Prostate gland (tissue), 2 donors: ENCODE data around the gene CIP2A.

Experiments
- CTCF ChIP-seq, 4 experiments: fragments of 200-600 bp in 2 of 4; fragments of 450-650 bp in 2 of 4; sonication (generic) in 2 of 4; IDR thresholded peaks; 1 replicate in 3 of 4; 2 replicates in 1 of 4; pipeline ENCODE4 v1.5.1; 2016 to 2019; ENCODE audit warnings: antibody characterized with exemption in 4 of 4, mild to moderate bottlenecking in 2 of 4, moderate library complexity in 2 of 4
- POLR2AphosphoS5 ChIP-seq: sonication (generic); formaldehyde crosslinking; IDR thresholded peaks from one replicate; pipeline ENCODE4 v1.6.1; 2017; ENCODE audit warnings: antibody characterized with exemption

- TF ChIP-seq CTCF (IDR thresholded peaks at IDR 0.05) (no peak), POLR2AphosphoS5 (no peak)
These were observed 78.2 kb downstream of the CIP2A start for GRCh38 chr3:108511055-108511454.
